Brain microvascular endothelial cell (primary cell): Measurements from ENCODE around the gene TMCC2.

Source experiments
- DNase-seq: peaks from one replicate; pipeline ENCODE4 v3.0.0-alpha.2; 2020
- H3K27ac ChIP-seq: fragments of 250-450 bp; sonication (Bioruptor Pico); 2 replicates; pipeline ENCODE4 v1.5.1; 2020; ENCODE audit warnings: mild to moderate bottlenecking, moderate library complexity
- H3K27me3 ChIP-seq: fragments of 250-450 bp; sonication (Bioruptor Pico); replicated peaks from 2 replicates; pipeline ENCODE4 v1.5.1; 2020; ENCODE audit warnings: mild to moderate bottlenecking
- H3K36me3 ChIP-seq: fragments of 250-450 bp; sonication (Bioruptor Pico); replicated peaks from 2 replicates; pipeline ENCODE4 v1.5.1; 2020; ENCODE audit warnings: mild to moderate bottlenecking
- H3K4me3 ChIP-seq: 2 replicates; pipeline ENCODE4 v1.5.1; 2011; ENCODE audit warnings: low read depth, mild to moderate bottlenecking, control low read depth, low read length, moderate library complexity
- CTCF ChIP-seq: IDR thresholded peaks from 2 replicates; pipeline ENCODE4 v1.5.1; 2011; ENCODE audit warnings: low read depth, mild to moderate bottlenecking, moderate library complexity, low read length, control low read depth, inconsistent platforms; ENCODE audit errors: missing control alignments
- in situ Hi-C: cut with HindIII; loops from 2 replicates; pipeline ENCODE4 v1.10.0; 2017; ENCODE audit warnings: low sequenced_read_pairs, low pct_ligation_motif_present

TMCC2 gene

GRCh38 chr1:205283270-205284147, 55.8 kb downstream of the TMCC2 start:
- H3K27me3 ChIP-seq: no peaks in the 10 kb centered on the region
- H3K36me3 ChIP-seq: no peaks in the 10 kb centered on the region
- in situ Hi-C loops: no loop called here
- TF ChIP-seq CTCF: no peak
- DNase-seq: no peak
- no peak overlapping the region for H3K4me3 ChIP-seq
- H3K27ac ChIP-seq: no peak overlapping the region

- peak; percentile 42 for TF ChIP-seq CTCF
These were observed 56.8 kb downstream of the TMCC2 start for GRCh38 chr1:205284420-205285144.

DNA sequence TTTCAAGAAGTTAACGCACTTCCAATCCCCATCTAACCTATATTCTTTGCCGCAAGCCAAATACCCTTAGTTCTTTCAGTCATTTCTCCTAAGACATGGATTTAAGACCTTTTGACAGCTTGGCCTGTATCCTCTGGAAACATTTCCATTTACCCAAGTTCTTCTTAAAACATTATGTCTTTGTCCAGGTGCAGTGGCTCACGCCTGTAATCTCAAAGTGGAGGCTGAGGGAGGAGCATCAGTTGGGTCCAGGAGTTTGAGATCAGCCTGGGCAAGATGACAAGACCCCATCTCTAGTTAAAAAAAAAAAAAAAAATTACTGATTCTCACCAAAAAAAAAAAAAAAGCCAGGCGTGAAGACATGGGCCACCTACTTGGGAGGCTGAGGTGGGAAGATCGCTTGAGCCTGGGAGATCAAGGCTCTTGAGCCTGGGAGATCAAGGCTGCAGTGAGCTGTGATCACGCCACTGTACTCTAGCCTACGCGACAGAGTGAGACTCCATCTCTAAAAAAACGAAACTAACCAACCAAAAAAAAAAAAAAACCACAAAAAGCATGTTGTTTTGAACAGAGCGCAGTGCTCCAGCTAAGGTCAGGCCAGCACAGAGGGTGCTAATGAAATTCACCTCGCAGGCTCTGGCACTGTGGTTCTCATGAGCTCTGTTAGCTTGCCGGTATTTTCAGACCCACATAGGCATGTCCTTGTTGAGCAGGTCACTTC, 57.8 kb downstream of the TMCC2 start:
- in situ Hi-C loops: no loop called here
- DNase-seq: no peak
- Histone ChIP-seq H3K36me3 (no peaks in the 10 kb centered on the region), H3K27ac (peak overlapping the region; percentile 42), H3K27me3 (no peaks in the 10 kb centered on the region), H3K4me3 (no peak overlapping the region)
- no peak for TF ChIP-seq CTCF

More at GRCh38 chr1:205284420-205285144, 56.8 kb downstream of the TMCC2 start:
- Histone ChIP-seq H3K4me3 (no peak overlapping the region), H3K36me3 (no peaks in the 10 kb centered on the region), H3K27me3 (no peaks in the 10 kb centered on the region), H3K27ac (peak overlapping the region; percentile 47)
- in situ Hi-C loops: no loop called here
- peak; percentile 98 for DNase-seq

- no peaks in the 10 kb centered on the region for H3K27me3 ChIP-seq
- in situ Hi-C loops: no loop called here
- TF ChIP-seq CTCF: no peak
- DNase-seq: peak; percentile 65
- no peak overlapping the region for H3K4me3 ChIP-seq
- peak overlapping the region; percentile 35 for H3K27ac ChIP-seq
- H3K36me3 ChIP-seq: no peaks in the 10 kb centered on the region
These were observed 58.7 kb downstream of the TMCC2 start for GRCh38 chr1:205286335-205286950.

GRCh38 chr1:205287076-205287475, 59.3 kb downstream of the TMCC2 start:
- no peak overlapping the region for H3K27ac ChIP-seq
- no peak for DNase-seq

More at GRCh38 chr1:205287076-205287475, 59.3 kb downstream of the TMCC2 start:
- in situ Hi-C loops: no loop called here
- TF ChIP-seq CTCF: no peak
- no peak overlapping the region for H3K4me3 ChIP-seq
- H3K27me3 ChIP-seq: no peaks in the 10 kb centered on the region
- no peaks in the 10 kb centered on the region for H3K36me3 ChIP-seq
